ENCODE results near the gene MAG.
A peak's percentile ranks its signal among the peaks of the same experiment; 100 is the strongest.

The MAG gene

DNA sequence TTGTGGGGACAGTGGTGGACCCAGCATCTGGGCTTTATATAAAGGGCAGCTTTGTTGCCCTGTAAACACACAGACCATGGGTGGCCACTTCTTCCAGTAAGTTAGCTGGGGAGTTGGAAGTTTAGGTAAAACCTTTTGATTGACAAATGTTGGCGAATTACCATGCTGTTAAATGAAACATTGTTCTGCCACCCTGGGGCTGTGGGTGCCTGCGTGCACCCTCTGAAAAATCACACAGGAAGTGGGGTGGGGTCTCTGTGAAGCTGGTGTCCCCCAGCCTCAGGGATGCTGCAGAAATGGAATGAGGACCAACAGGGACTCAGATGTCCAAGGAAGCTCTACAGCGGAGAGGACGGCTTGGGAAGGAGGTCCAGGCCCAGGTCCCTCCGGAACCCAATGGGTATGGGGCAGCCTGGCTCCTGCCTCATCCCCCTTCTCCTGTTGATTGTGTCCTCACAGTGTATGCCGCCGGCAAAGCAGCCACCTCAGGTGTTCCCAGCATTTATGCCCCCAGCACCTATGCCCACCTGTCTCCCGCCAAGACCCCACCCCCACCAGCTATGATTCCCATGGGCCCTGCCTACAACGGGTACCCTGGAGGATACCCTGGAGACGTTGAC, 26.0 kb upstream of the MAG start:
- DNase-seq = no peak

DNA sequence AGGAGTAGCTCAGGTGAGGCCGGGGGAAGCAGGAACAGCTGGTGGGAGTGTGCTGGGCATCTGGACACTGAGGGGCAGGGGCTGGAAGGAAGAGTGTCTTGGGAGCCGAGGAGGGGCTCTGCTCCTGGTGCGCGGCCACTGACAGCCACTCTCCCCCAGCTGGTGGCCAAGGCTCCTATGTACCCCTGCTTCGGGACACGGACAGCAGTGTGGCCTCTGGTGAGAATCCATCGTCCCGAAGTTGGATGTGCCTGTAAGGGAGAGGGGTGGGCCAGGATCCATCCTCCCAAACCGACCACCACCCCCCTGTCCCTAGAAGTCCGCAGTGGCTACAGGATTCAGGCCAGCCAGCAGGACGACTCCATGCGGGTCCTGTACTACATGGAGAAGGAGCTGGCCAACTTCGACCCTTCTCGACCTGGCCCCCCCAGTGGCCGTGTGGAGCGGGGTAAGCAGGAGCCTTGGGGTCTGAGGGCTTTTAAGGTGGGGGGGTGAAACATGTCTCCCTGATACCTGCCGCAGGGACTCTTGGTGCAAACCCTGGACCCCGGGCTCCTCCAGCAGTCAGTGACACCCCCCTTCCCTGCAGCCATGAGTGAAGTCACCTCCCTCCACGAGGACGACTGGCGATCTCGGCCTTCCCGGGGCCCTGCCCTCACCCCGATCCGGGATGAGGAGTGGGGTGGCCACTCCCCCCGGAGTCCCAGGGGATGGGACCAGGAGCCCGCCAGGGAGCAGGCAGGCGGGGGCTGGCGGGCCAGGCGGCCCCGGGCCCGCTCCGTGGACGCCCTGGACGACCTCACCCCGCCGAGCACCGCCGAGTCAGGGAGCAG, 25.2 kb upstream of the MAG start:
- DNase-seq = peak; percentile 44

DNA sequence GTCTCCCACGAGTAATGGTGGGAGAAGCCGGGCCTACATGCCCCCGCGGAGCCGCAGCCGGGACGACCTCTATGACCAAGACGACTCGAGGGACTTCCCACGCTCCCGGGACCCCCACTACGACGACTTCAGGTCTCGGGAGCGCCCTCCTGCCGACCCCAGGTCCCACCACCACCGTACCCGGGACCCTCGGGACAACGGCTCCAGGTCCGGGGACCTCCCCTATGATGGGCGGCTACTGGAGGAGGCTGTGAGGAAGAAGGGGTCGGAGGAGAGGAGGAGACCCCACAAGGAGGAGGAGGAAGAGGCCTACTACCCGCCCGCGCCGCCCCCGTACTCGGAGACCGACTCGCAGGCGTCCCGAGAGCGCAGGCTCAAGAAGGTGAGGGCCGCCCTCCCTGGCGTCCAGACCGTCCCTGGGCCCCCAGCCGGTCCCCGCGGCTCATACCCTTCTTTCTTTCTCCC, 24.6 kb upstream of the MAG start:
- peak; percentile 47 for DNase-seq

- DNase-seq = peak; percentile 71
Measured at GRCh38 chr19:35267818-35268535, 24.0 kb upstream of the MAG start.

GRCh38 chr19:35268536-35269437, 23.2 kb upstream of the MAG start, which contains the start of gene USF2:
Gene USF2 (plus strand): TSS chr19:35268962. CDS start chr19:35269102, 140 bp downstream.
- peak; percentile 88 for DNase-seq

DNA sequence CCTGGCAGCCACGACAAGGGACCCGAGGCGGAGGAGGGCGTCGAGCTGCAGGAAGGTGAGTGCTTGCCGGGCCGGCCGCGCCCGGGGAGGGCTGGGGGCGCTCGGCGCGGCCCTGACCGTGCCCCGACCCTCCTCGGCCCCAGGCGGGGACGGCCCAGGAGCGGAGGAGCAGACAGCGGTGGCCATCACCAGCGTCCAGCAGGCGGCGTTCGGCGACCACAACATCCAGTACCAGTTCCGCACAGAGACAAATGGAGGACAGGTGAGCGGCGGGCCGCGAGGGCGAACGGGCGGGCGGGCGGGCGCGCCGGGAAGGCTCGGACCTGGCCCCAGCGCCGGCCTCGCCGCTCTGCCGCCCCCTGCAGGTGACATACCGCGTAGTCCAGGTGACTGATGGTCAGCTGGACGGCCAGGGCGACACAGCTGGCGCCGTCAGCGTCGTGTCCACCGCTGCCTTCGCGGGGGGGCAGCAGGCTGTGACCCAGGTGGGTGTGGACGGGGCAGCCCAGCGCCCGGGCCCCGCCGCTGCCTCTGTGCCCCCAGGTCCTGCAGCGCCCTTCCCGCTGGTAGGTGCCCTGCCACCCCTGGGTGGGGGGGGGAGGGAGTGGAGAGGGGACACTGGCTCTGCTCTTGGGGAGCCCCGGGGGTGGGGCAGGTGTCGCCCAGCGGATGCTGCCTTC, 22.4 kb upstream of the MAG start:
- peak; percentile 83 for DNase-seq

DNA sequence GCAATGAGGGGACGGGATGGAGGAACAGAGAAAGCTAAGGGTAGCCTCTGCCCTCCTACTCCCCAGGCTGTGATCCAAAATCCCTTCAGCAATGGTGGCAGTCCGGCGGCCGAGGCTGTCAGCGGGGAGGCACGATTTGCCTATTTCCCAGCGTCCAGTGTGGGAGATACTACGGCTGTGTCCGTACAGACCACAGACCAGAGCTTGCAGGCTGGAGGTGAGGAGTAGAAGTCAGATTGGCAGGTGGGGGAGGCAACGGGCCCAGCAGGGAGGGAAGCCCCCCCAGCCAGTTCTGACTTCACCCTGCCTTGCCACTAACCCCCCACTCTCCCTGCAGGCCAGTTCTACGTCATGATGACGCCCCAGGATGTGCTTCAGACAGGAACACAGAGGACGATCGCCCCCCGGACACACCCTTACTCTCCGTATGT, 21.6 kb upstream of the MAG start:
- no peak for DNase-seq

GRCh38 chr19:35271546-35271945, 20.4 kb upstream of the MAG start:
- no peak for DNase-seq

- DNase-seq = no peak
Measured at GRCh38 chr19:35272122-35272719, 19.7 kb upstream of the MAG start.

- no peak for DNase-seq
Measured at GRCh38 chr19:35272954-35273649, 18.9 kb upstream of the MAG start.

DNA sequence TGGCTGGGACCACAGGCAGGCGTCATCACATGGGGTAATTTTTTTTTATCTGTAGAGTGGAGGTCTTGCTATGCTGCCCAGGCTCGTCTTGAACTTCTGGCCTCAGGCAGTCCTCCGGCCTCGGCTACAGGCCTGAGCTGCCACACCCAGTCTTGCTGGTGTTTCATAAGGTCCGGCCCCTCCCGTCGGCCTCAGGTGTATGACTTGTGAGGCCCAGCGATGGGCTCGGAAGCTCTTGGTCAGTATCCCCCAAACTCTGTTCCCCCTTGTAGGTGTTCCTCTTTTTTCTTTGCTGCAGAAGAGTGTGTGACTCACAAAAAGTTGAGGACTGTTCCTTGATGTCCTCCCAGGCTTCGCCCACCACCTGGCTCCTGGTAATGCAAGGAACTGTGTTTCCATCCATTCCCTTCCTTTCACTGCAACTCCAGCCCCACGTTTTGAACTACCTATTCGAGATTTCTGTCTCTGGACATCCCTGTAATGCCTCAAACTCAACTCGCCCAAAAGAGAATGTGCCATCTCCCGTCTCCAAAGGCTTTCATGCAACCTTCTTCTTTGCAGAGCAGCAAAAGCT, 18.2 kb upstream of the MAG start:
- DNase-seq = no peak

- no peak for DNase-seq
Measured at GRCh38 chr19:35274323-35274722, 17.6 kb upstream of the MAG start.

DNA sequence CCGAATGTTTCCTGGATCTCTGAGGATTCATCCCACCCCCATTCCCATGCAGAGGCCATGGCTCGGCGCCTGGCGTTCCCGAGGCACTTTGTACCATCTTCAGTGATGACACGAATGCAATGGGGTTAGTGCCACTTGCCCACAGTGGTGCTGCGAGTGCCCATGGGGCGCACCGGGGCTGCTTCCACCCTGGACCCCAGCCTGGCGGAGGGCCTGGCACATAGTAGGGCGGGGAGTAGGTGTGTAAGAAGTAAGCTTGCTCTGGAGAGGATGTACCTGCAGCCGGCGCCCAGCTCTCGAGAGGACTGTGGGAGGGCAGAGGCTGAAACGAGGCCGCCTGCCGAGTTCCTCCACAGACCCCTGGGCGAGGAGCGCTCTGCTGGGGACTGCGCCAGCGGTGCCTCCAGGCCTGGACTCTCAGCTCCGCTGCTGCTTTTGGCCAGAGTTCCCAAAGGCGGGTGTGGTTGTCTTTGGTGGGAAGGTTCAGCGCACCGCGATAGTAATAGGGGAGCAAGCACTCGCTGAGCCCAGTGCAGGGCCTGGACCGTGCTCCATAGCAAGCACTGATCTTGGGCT, 15.2 kb upstream of the MAG start:
- DNase-seq = no peak

- no peak for DNase-seq
Measured at GRCh38 chr19:35278578-35279284, 13.2 kb upstream of the MAG start.

DNA sequence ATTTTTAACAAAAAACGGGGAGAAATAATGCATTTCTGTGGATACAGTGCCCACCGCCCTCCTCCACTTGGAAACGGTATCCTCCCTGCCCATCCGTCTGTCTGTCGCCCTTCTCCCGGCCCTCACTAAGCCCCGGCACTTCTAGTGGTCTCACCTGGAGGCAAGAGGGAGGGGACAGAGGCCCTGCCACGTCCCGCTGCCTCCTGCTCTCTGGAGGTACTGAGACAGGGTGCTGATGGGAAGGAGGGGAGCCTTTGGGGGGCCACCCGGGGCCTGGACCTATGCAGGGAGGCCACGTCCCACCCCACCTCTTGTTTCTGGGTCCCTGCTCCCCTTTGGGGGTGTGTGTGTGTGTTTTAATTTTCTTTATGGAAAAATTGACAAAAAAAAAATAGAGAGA, 12.6 kb upstream of the MAG start:
- no peak for DNase-seq

GRCh38 chr19:35279985-35280821, 11.8 kb upstream of the MAG start:
- DNase-seq = peak; percentile 68

GRCh38 chr19:35281303-35281702, 10.7 kb upstream of the MAG start:
- no peak for DNase-seq

All from NCI-H82 (cell line).